GM23338 (cell line): ENCODE measurements around the gene PITPNC1. TPM values are rescaled to one million over a fixed set of nuclear protein-coding genes. Genes with fewer than 3 reads are reported as not detected.
A peak's percentile ranks its signal among the peaks of the same experiment; 100 is the strongest.

ENCODE experiments used
- ATAC-seq: fragments of 200-7000 bp; cut with Tn5 transposase; 3 replicates; pipeline ENCODE4 v1.9.1; 2020
- DNase-seq: peaks from one replicate; pipeline ENCODE4 v3.0.0-alpha.2; 2015; ENCODE audit warnings: low spot score
- H2AFZ ChIP-seq: fragments of 200-600 bp; sonication (generic); 2 replicates; pipeline ENCODE4 v1.8.0; 2016; ENCODE audit warnings: antibody characterized with exemption, mild to moderate bottlenecking, moderate library complexity
- H3F3A ChIP-seq: fragments of 200-600 bp; sonication (generic); replicated peaks from 2 replicates; pipeline ENCODE4 v1.8.0; 2017; ENCODE audit warnings: antibody characterized with exemption, mixed run types, low read depth
- H3K27ac ChIP-seq: fragments of 200-600 bp; sonication (generic); 2 replicates; pipeline ENCODE4 v1.6.1; 2016; ENCODE audit warnings: low read depth
- H3K27me3 ChIP-seq: fragments of 200-600 bp; sonication (generic); 2 replicates; pipeline ENCODE4 v1.8.0; 2016; ENCODE audit warnings: mild to moderate bottlenecking, mixed run types, moderate library complexity; ENCODE audit not compliant: insufficient read depth
- H3K36me3 ChIP-seq: fragments of 200-600 bp; sonication (generic); 2 replicates; pipeline ENCODE4 v1.8.0; 2016; ENCODE audit warnings: mild to moderate bottlenecking; ENCODE audit not compliant: insufficient read depth
- H3K4me1 ChIP-seq: fragments of 200-600 bp; sonication (generic); 2 replicates; pipeline ENCODE4 v1.8.0; 2016; ENCODE audit warnings: mild to moderate bottlenecking, moderate library complexity; ENCODE audit not compliant: insufficient read depth
- H3K4me2 ChIP-seq: fragments of 200-600 bp; sonication (generic); 2 replicates; pipeline ENCODE4 v1.7.1; 2017; ENCODE audit warnings: mixed run types
- H3K4me3 ChIP-seq: fragments of 200-600 bp; sonication (generic); 2 replicates; pipeline ENCODE4 v1.6.1; 2016; ENCODE audit warnings: mixed run types
- H3K79me2 ChIP-seq: fragments of 200-600 bp; sonication (generic); replicated peaks from 2 replicates; pipeline ENCODE4 v1.8.0; 2017; ENCODE audit warnings: mild to moderate bottlenecking; ENCODE audit not compliant: insufficient read depth
- H3K9me2 ChIP-seq: fragments of 200-600 bp; sonication (generic); 2 replicates; pipeline ENCODE4 v1.8.0; 2017; ENCODE audit not compliant: insufficient read depth
- H4K20me1 ChIP-seq: fragments of 200-600 bp; sonication (generic); replicated peaks from 2 replicates; pipeline ENCODE4 v1.8.0; 2017; ENCODE audit warnings: mild to moderate bottlenecking; ENCODE audit not compliant: insufficient read depth
- H3K27ac Mint-ChIP-seq: 2 replicates; pipeline ENCODE4 v1.8.0; 2020; ENCODE audit warnings: inconsistent platforms, mild to moderate bottlenecking, moderate library complexity, mixed read lengths
- H3K27me3 Mint-ChIP-seq: 3 replicates; pipeline ENCODE4 v1.8.0; 2022; ENCODE audit warnings: low read depth, mild to moderate bottlenecking, moderate library complexity, mixed read lengths, inconsistent platforms; ENCODE audit not compliant: insufficient read depth, poor library complexity
- H3K36me3 Mint-ChIP-seq: 3 replicates; pipeline ENCODE4 v1.8.0; 2021; ENCODE audit warnings: low read depth, mild to moderate bottlenecking, inconsistent platforms, moderate library complexity, mixed read lengths
- H3K4me1 Mint-ChIP-seq: 3 replicates; pipeline ENCODE4 v1.8.0; 2020; ENCODE audit warnings: mild to moderate bottlenecking, inconsistent platforms, mixed read lengths
- H3K4me3 Mint-ChIP-seq: 3 replicates; pipeline ENCODE4 v1.8.0; 2021; ENCODE audit warnings: moderate library complexity, mild to moderate bottlenecking, inconsistent platforms, mixed read lengths
- H3K9me3 Mint-ChIP-seq: 3 replicates; pipeline ENCODE4 v1.8.0; 2020; ENCODE audit warnings: moderate library complexity, mild to moderate bottlenecking, inconsistent platforms, mixed read lengths
- CREB1 ChIP-seq: fragments of 250-450 bp; sonication (Bioruptor Pico); IDR thresholded peaks from 2 replicates; pipeline ENCODE4 v1.5.0; 2020; ENCODE audit warnings: low read depth, mild to moderate bottlenecking, moderate library complexity
- EZH2phosphoT487 ChIP-seq: fragments of 200-600 bp; sonication (generic); IDR thresholded peaks from one replicate; pipeline ENCODE4 v1.8.1; 2018; ENCODE audit warnings: antibody characterized with exemption; ENCODE audit not compliant: unreplicated experiment
- POLR2AphosphoS5 ChIP-seq: IDR thresholded peaks from 2 replicates; pipeline ENCODE4 v1.6.1; 2016; ENCODE audit warnings: antibody characterized with exemption, low read depth
- STAT1 ChIP-seq: IDR thresholded peaks from one replicate; pipeline ENCODE4 v1.6.1; 2016; ENCODE audit warnings: antibody characterized with exemption; ENCODE audit not compliant: unreplicated experiment
- ZNF114 ChIP-seq: fragments of 250-450 bp; sonication (Bioruptor Pico); IDR thresholded peaks from 2 replicates; pipeline ENCODE4 v1.5.0; 2020; ENCODE audit warnings: mild to moderate bottlenecking, moderate library complexity
- polyA plus RNA-seq: library from polyadenylated mRNA; unstranded; fragments of >200 nt; fragmentation: Nextera tagmentation; extraction: Ambion mirVana; gene quantifications from 2 replicates; pipeline ENCODE4 v1.2.1, GENCODE V29; 2016
- total RNA-seq: library from RNA; depleted of rRNA; stranded (reverse); fragments of >200 nt; shearing (Covaris generic); gene quantifications from 2 replicates; pipeline ENCODE4 v1.2.3, GENCODE V29; 2014
- TF ChIP-seq, protein P1 (sequence below), 2 experiments: fragments of 200-600 bp in 1 of 2; sonication (generic) in 1 of 2; conservative IDR thresholded peaks; 2 replicates each; pipeline versions ENCODE4 v1.5.1 to v1.6.1; 2016 to 2017; ENCODE audit warnings: antibody characterized with exemption in 2 of 2, low read depth in 2 of 2, mild to moderate bottlenecking in 2 of 2, moderate library complexity in 1 of 2
- TF ChIP-seq, protein P2 (sequence below): IDR thresholded peaks from one replicate; pipeline ENCODE4 v1.6.1; 2018; ENCODE audit warnings: antibody characterized with exemption; ENCODE audit not compliant: unreplicated experiment

Gene PITPNC1
- total and polyA plus RNA-seq, 2 experiments from 2014 or later, result 23.0 to 32.6 TPM

- H3K27ac ChIP-seq, result peak overlapping the region; percentile 14; the same call in 1 of the 2 replicates
- Mint-ChIP-seq H3K27me3 (peaks cover 13% of the 10 kb centered on the region), H3K36me3 (peaks cover 8% of the 10 kb centered on the region; the same call in 2 of the 3 replicates), H3K4me1 (peaks cover 4% of the 10 kb centered on the region; the same call in 2 of the 3 replicates), H3K9me3 (no peaks in the 10 kb centered on the region), H3K4me3 (no peak overlapping the region; the same call in 2 of the 3 replicates), H3K27ac (peak overlapping the region; percentile 61)
- ATAC-seq, result peak; percentile 25; the same call in 2 of the 3 replicates
- no peaks in the 10 kb centered on the region for H3K9me2 ChIP-seq
- 0 out of 2 replicates have a peak, but pooled peaks cover 5% of the 10 kb centered on the region for H3K36me3 ChIP-seq
- H3F3A ChIP-seq, result no peaks in the 10 kb centered on the region
- no peaks in the 10 kb centered on the region for H3K79me2 ChIP-seq
- H3K4me2 ChIP-seq, result no peak overlapping the region
- no peak overlapping the region for H2AFZ ChIP-seq
- no peaks in the 10 kb centered on the region; the same call in 1 of the 2 replicates for H3K4me1 ChIP-seq
- DNase-seq, result peak; percentile 33
- H4K20me1 ChIP-seq, result no peaks in the 10 kb centered on the region
- H3K4me3 ChIP-seq, result no peak overlapping the region
- no peaks in the 10 kb centered on the region for H3K27me3 ChIP-seq
- no peak for TF ChIP-seq POLR2AphosphoS5
- TF ChIP-seq STAT1, result no peak
These were observed 248.0 kb downstream of the PITPNC1 start for GRCh38 chr17:67624886-67625656.

DNA sequence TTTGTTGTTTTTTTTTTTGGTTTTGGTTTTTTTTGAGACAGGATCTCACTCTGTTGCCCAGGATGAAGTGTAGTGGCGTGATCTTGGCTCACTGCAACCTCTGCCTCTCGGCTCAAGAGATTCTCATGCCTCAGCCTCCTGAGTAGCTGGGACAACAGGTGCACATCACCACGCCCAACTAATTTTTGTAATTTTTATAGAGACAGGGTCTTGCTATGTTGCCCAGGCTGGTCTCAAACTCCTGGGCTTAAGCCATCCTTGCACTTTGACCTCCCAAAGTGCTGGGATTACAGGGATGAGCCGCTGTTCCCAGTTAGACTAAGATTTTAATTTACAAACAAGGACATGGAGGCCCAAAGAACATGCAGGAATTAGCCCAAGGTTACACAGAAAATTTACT, 248.9 kb downstream of the PITPNC1 start:
- no peak for ATAC-seq
- Mint-ChIP-seq H3K36me3 (peaks cover 8% of the 10 kb centered on the region; the same call in 2 of the 3 replicates), H3K4me1 (peaks cover 4% of the 10 kb centered on the region; the same call in 2 of the 3 replicates), H3K4me3 (no peak overlapping the region), H3K27ac (no peak overlapping the region), H3K27me3 (peaks cover 10% of the 10 kb centered on the region), H3K9me3 (no peaks in the 10 kb centered on the region)
- no peaks in the 10 kb centered on the region for H3K27me3 ChIP-seq
- no peak overlapping the region for H3K4me2 ChIP-seq
- no peak overlapping the region for H2AFZ ChIP-seq
- H3K4me3 ChIP-seq, result no peak overlapping the region
- DNase-seq, result no peak
- H4K20me1 ChIP-seq, result no peaks in the 10 kb centered on the region
- no peaks in the 10 kb centered on the region for H3F3A ChIP-seq
- no peaks in the 10 kb centered on the region for H3K9me2 ChIP-seq
- no peak overlapping the region for H3K27ac ChIP-seq
- H3K4me1 ChIP-seq, result no peaks in the 10 kb centered on the region; the same call in 1 of the 2 replicates
- TF ChIP-seq, protein P1, sequence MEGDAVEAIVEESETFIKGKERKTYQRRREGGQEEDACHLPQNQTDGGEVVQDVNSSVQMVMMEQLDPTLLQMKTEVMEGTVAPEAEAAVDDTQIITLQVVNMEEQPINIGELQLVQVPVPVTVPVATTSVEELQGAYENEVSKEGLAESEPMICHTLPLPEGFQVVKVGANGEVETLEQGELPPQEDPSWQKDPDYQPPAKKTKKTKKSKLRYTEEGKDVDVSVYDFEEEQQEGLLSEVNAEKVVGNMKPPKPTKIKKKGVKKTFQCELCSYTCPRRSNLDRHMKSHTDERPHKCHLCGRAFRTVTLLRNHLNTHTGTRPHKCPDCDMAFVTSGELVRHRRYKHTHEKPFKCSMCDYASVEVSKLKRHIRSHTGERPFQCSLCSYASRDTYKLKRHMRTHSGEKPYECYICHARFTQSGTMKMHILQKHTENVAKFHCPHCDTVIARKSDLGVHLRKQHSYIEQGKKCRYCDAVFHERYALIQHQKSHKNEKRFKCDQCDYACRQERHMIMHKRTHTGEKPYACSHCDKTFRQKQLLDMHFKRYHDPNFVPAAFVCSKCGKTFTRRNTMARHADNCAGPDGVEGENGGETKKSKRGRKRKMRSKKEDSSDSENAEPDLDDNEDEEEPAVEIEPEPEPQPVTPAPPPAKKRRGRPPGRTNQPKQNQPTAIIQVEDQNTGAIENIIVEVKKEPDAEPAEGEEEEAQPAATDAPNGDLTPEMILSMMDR (conservative IDR thresholded peaks at IDR 0.05; ENCODE audit: low read depth in 2 of 2), result no peak
- no peak for TF ChIP-seq STAT1
- TF ChIP-seq EZH2phosphoT487, result no peak
- TF ChIP-seq ZNF114 (CRISPR knock-in tag), result no peak
- TF ChIP-seq, protein P2, sequence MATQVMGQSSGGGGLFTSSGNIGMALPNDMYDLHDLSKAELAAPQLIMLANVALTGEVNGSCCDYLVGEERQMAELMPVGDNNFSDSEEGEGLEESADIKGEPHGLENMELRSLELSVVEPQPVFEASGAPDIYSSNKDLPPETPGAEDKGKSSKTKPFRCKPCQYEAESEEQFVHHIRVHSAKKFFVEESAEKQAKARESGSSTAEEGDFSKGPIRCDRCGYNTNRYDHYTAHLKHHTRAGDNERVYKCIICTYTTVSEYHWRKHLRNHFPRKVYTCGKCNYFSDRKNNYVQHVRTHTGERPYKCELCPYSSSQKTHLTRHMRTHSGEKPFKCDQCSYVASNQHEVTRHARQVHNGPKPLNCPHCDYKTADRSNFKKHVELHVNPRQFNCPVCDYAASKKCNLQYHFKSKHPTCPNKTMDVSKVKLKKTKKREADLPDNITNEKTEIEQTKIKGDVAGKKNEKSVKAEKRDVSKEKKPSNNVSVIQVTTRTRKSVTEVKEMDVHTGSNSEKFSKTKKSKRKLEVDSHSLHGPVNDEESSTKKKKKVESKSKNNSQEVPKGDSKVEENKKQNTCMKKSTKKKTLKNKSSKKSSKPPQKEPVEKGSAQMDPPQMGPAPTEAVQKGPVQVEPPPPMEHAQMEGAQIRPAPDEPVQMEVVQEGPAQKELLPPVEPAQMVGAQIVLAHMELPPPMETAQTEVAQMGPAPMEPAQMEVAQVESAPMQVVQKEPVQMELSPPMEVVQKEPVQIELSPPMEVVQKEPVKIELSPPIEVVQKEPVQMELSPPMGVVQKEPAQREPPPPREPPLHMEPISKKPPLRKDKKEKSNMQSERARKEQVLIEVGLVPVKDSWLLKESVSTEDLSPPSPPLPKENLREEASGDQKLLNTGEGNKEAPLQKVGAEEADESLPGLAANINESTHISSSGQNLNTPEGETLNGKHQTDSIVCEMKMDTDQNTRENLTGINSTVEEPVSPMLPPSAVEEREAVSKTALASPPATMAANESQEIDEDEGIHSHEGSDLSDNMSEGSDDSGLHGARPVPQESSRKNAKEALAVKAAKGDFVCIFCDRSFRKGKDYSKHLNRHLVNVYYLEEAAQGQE, result no peak
- TF ChIP-seq CREB1, result no peak
- H3K36me3 ChIP-seq, result 0 out of 2 replicates have a peak, but pooled peaks cover 5% of the 10 kb centered on the region
- no peaks in the 10 kb centered on the region for H3K79me2 ChIP-seq
